Gastroesophageal sphincter (tissue), 4 donors: Measurements from ENCODE around the gene LRR1. TPM values are rescaled to one million over a fixed set of nuclear protein-coding genes. Genes with fewer than 3 reads are reported as not detected.

Experiments
- ATAC-seq: fragments of 150-250 bp; one replicate; pipeline ENCODE4 v1.9.1; 2016; ENCODE audit warnings: mild to moderate bottlenecking, moderate library complexity
- H3K27ac ChIP-seq, 4 donors: fragments of 200-600 bp; sonication (generic) in 3 of 4; 1 replicate in 3 of 4; 2 replicates in 1 of 4; pipeline ENCODE4 v1.5.1; 2016 to 2019
- H3K27me3 ChIP-seq: fragments of 200-600 bp; sonication (generic); one replicate; pipeline ENCODE4 v1.5.1; 2019
- H3K36me3 ChIP-seq, 2 donors: fragments of 200-600 bp; sonication (generic); one replicate each; pipeline ENCODE4 v1.5.1; 2019; ENCODE audit warnings: control low read depth in 1 of 2
- H3K4me1 ChIP-seq, 3 donors: fragments of 200-600 bp; sonication (generic); 1 replicate in 2 of 3; 2 replicates in 1 of 3; pipeline ENCODE4 v1.5.1; 2016 to 2019; ENCODE audit warnings: control low read depth in 2 of 3
- H3K4me3 ChIP-seq, 2 donors: fragments of 200-600 bp; sonication (generic); one replicate each; pipeline ENCODE4 v1.5.1; 2019; ENCODE audit warnings: mild to moderate bottlenecking in 1 of 2, moderate library complexity in 1 of 2
- H3K9me3 ChIP-seq, 3 donors: fragments of 200-600 bp; sonication (generic); one replicate each; pipeline ENCODE4 v1.5.1; 2017 to 2019; ENCODE audit warnings: control low read depth in 2 of 3
- CTCF ChIP-seq, 4 experiments: fragments of 200-600 bp in 2 of 4; fragments of 450-650 bp in 2 of 4; sonication (generic) in 1 of 4; IDR thresholded peaks; one replicate each; pipeline ENCODE4 v1.5.1; 2017 to 2019; ENCODE audit warnings: antibody characterized with exemption in 4 of 4, mild to moderate bottlenecking in 2 of 4, moderate library complexity in 2 of 4
- EP300 ChIP-seq: sonication (generic); formaldehyde crosslinking; IDR thresholded peaks from one replicate; pipeline ENCODE4 v1.6.1; 2017; ENCODE audit warnings: antibody characterized with exemption, mild to moderate bottlenecking
- POLR2A ChIP-seq, 2 donors: fragments of 450-650 bp; IDR thresholded peaks; one replicate each; pipeline ENCODE4 v1.6.1; 2017; ENCODE audit warnings: antibody characterized with exemption in 2 of 2, mild to moderate bottlenecking in 2 of 2, moderate library complexity in 1 of 2
- POLR2AphosphoS5 ChIP-seq: sonication (generic); formaldehyde crosslinking; IDR thresholded peaks from one replicate; pipeline ENCODE4 v1.6.1; 2017; ENCODE audit warnings: antibody characterized with exemption
- WGBS, 2 donors: methylation state at CpG; one replicate each; pipeline ENCODE4 v1.1.5; 2018; ENCODE audit warnings: low coverage in 1 of 2; 5-methylcytosine and 5-hydroxymethylcytosine counted together
- total RNA-seq, 4 donors: library from RNA; depleted of rRNA; stranded (reverse); fragments of >200 nt; gene quantifications; one replicate each; pipeline ENCODE4 v1.1.0, GENCODE V29; 2016

The LRR1 gene
- total RNA-seq, 4 donors from 2014 or later, result 4.0 to 13.9 (median 9.9) TPM

- H3K27me3 ChIP-seq, result no peaks in the 10 kb centered on the region
Measured at GRCh38 chr14:49621114-49621881, 22.6 kb downstream of the LRR1 start.

DNA sequence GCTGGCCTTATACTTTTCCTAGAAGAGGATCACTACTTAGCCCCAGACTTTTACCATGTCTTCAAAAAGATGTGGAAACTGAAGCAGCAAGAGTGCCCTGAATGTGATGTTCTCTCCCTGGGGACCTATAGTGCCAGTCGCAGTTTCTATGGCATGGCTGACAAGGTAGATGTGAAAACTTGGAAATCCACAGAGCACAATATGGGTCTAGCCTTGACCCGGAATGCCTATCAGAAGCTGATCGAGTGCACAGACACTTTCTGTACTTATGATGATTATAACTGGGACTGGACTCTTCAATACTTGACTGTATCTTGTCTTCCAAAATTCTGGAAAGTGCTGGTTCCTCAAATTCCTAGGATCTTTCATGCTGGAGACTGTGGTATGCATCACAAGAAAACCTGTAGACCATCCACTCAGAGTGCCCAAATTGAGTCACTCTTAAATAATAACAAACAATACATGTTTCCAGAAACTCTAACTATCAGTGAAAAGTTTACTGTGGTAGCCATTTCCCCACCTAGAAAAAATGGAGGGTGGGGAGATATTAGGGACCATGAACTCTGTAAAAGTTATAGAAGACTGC, 23.4 kb downstream of the LRR1 start:
- peak overlapping the region; percentile 78 to 86 for H3K4me3 ChIP-seq
- no peaks in the 10 kb centered on the region for H3K27me3 ChIP-seq
- H3K27ac ChIP-seq, result peak overlapping the region in 2 of 4 donors; percentile 1 to 92
- H3K4me1 ChIP-seq, result peaks cover 5 to 59% (median 21%) of the 10 kb centered on the region in 3 donors
- TF ChIP-seq POLR2A (IDR thresholded peaks at IDR 0.05) (no peak), POLR2AphosphoS5 (no peak), EP300 (no peak), CTCF (IDR thresholded peaks at IDR 0.05) (no peak)
- H3K9me3 ChIP-seq, result no peaks in the 10 kb centered on the region
- peaks cover 0 to 38% of the 10 kb centered on the region in 2 donors for H3K36me3 ChIP-seq
- WGBS, 2 donors, result 51 to 73% methylated on average over 2 to 3 of the region's 3 CpGs
- no peak for ATAC-seq

More at GRCh38 chr14:49621114-49621881, 22.6 kb downstream of the LRR1 start:
- ATAC-seq, result peak; percentile 56
- Histone ChIP-seq H3K27ac (peak overlapping the region; percentile 89 to 95 (median 92)), H3K4me1 (peaks cover 5 to 59% (median 21%) of the 10 kb centered on the region in 3 donors), H3K9me3 (no peaks in the 10 kb centered on the region), H3K4me3 (peak overlapping the region; percentile 78 to 86), H3K36me3 (peaks cover 0 to 38% of the 10 kb centered on the region in 2 donors)
- TF ChIP-seq POLR2AphosphoS5, result no peak
- TF ChIP-seq EP300, result no peak
- 10% methylated on average over 6 of the region's 65 CpGs; no CpG with 5 or more reads in 1 of the 2 donors for WGBS, 2 donors

GRCh38 chr14:49623387-49623786, 24.6 kb downstream of the LRR1 start:
- Histone ChIP-seq H3K27ac (peak overlapping the region in 1 of 4 donors; percentile 1), H3K4me1 (peaks cover 5 to 50% (median 21%) of the 10 kb centered on the region in 3 donors), H3K4me3 (no peak overlapping the region), H3K36me3 (peaks cover 0 to 30% of the 10 kb centered on the region in 2 donors), H3K9me3 (no peaks in the 10 kb centered on the region), H3K27me3 (no peaks in the 10 kb centered on the region)
- WGBS, 2 donors, result 40 to 57% methylated on average over 3 of the region's 3 CpGs
- TF ChIP-seq POLR2AphosphoS5 (no peak), POLR2A (IDR thresholded peaks at IDR 0.05) (no peak), EP300 (no peak), CTCF (IDR thresholded peaks at IDR 0.05) (no peak)
- no peak for ATAC-seq

DNA sequence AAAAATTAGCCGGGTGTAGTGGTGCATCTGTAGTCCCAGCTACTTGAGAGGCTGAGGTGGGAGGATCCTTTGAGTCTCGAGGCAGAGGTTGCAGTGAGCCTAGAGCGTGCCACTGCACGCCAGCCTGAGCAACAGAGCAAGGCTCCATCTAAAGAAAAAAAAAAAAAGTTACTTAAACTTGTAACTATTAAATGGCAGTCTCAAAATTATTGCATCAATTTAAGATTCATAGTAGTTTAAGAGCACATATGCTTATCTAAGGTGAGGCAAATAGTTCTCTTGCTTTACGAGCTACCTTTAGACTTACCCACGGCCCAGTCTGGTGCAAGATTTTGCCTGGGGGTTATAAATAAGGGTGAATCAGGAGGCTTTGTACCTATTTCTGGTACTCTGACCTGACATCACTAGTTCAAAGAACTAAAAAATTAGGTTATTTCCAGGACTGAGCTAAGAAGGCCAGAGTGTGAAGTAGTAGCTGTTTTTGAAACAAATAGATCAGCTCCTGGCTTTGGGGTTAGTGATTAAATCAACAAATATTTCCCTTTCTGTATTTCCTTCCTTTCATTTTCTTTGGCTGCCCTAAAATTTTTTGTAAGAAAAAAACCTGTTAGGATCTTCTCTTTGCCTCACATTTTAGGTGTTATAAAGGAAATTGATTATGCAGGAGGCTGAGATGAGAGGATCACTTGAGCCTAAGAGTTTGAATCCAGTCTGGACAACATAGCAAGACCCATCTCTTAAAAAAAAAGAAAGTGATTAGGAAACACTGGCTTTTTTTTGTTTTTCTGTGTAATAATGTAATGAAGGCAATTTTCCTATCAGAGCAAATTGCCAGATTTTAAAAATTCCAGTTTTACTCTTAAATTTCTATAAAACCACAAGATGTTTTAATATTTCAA, 25.4 kb downstream of the LRR1 start:
- no peak overlapping the region for H3K27ac ChIP-seq
- TF ChIP-seq POLR2A (IDR thresholded peaks at IDR 0.05) (no peak), POLR2AphosphoS5 (no peak), CTCF (IDR thresholded peaks at IDR 0.05) (no peak), EP300 (no peak)

More for the DNA sequence above, 25.4 kb downstream of the LRR1 start:
- Histone ChIP-seq H3K4me1 (peaks cover 5 to 42% (median 18%) of the 10 kb centered on the region in 3 donors), H3K36me3 (peaks cover 0 to 28% of the 10 kb centered on the region in 2 donors), H3K4me3 (no peak overlapping the region), H3K9me3 (no peaks in the 10 kb centered on the region), H3K27me3 (no peaks in the 10 kb centered on the region)
- WGBS, 2 donors, result 85 to 89% methylated on average over 6 of the region's 6 CpGs
- no peak for ATAC-seq
